NCI-H2196 (cell line): ENCODE measurements around the gene RBFOX1.

Experiments
- DNase-seq: peaks from one replicate; lab custom pipeline; 2025; ENCODE audit not compliant: unreplicated experiment; lab: John Stamatoyannopoulos, UW

Gene RBFOX1

DNA sequence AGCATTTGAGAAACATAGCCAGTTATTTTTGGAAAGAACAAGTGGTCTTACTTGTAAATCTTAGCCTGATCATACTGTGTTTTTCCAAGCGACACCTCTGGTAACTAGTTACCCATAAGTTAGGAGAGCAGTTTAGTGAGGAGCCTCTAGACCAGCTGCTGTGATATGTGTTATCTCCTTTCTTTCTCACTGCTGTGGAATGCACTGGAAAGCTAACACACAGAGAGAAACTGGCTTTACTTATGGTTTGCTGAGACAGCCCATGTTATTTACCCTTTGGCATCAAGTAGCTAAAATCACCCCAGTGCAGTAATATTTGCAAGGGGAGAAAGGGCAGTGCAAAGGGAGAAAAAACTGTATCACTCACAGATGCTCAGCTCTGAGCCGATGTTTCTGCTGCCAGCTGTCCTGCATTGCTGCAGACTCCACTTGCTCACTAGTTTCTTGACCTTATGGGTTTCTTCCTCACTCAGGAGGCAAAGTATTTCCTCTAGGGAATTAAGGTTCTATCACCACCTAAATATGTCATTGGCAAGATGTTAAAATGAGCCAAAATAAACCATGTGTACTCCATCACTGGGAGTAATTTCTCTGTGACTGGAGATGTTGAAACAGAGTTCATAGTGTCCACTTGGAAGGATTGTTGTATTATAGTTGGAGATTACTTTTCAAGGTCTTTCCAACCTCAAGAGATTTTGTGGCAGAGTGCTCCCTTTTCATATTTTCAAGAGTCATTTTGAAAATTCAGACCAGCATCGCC is 2.3 kb downstream of the RBFOX1 start:
- DNase-seq: no peak

DNA sequence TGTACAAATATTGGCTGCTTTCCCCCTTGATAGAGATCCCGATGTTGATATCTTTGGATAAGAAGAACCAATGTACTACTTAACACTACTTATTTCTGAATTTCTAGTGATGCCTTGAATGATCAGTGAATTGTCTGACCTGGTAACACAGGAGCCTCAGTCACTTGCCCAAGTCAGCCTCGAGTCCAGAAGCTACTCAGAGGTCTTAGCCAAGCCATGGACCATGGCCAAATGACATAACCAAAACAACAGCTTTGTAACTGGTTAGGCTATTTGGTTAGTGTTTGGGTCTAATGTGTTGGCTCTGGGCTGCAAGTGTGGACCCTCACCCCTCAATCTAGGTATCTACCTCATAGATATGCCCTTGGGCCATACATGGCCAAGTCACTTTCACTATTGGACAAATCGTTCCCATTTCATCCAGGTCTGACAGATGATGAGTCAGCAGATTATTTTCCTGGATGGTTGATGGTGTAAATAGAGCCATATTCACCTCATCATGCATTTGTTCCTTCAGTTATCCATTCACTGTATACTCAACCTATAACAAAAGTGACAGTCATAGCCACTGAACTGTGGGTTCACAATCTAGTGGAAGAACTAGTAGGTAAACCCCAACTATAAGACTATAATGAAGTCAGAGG is 3.5 kb downstream of the RBFOX1 start:
- no peak for DNase-seq

DNA sequence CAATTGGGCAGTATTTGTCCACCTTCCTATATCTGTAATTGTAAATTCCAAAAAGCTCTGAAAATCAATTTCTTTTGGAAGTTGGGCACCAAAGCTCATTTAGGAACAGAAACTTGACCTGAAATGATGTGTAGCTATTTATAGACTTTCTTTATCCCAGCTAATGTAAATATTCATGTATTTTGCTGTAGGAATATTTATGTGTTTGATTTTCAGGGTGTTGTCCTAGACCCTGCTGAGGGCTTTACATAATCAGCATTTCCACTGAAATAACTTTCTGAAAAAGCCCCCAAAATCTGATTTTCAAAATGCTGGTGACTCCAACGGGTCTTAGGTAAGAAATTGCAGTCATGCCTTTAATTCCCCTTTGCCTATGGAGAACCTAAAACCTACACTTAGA is 4.1 kb downstream of the RBFOX1 start:
- DNase-seq: no peak

DNA sequence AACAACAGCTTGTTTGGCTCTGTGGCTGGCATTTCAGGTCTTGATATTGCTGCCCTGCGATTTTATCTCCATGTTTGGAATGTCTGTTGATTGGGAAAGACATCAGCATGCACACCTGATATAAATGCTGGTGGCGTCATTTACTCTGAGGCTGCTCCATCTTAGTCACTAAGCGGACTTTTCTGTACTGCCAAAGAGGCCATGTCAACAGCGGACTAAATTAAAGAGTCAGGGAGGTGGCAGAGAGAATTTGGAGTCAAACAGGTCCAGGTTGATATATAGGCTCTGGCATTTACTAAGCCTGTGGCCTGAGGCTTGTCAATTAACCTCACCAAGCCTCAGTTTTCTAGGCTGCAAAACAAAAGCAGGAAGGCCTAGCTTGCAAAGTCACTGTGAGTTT is 6.2 kb downstream of the RBFOX1 start:
- DNase-seq: no peak

DNA sequence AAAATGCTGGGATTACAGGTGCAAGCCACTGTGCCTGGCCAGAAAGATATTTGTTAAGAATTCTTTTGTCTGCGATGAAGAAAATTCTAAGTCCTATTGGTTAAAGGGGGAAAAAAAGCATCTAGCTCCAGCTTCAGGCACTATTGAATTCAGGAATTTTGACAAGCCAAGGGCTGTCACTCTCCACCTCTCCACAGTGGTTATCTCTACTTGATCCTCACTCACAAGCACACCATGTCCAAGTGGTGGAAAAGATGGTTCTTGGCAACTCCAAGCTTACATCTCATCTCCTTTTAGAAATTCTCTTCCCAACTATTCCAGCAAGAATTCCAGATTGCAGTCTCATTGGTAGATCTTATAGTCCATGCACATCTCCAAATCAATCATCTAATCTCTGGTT is 7.1 kb downstream of the RBFOX1 start:
- no peak for DNase-seq

DNA sequence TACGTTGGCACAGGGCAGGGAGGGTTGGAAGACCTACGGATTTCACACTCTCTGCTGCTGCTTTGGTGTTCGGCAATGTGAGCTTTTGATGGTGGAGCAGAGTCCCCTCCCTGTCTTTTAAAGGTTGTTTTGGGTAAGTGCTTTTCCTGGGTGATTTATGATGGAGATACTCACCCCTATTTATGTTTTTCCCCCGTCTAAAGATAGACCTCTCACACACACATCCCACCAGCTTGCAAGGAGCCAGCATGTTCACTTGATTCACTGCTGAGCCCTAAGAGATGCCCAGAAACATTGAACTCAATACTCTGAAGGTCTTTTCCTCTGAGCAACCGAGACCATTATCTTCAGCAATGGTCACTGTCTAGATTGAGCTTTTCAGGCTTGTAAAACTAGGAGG is 8.3 kb downstream of the RBFOX1 start:
- DNase-seq: no peak

DNA sequence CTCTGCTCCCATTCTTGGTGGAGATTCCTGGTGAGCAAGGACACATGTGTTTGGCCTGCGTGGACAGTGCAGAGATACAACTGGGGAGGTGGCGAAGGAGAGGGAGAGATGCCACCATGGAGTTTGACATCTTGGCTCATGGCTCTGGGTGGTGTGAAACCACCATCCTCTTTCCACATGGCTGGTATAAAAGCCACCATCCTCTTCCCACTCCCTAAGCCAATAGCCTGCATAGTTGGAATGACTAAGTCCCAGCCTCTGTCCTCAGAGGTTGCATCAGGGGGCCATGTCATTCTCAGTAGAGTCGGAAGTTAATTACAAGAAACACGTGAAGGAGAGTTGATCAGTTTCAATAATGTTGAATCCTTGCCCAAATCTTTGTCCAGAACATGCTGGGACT is 10.0 kb downstream of the RBFOX1 start:
- no peak for DNase-seq

DNA sequence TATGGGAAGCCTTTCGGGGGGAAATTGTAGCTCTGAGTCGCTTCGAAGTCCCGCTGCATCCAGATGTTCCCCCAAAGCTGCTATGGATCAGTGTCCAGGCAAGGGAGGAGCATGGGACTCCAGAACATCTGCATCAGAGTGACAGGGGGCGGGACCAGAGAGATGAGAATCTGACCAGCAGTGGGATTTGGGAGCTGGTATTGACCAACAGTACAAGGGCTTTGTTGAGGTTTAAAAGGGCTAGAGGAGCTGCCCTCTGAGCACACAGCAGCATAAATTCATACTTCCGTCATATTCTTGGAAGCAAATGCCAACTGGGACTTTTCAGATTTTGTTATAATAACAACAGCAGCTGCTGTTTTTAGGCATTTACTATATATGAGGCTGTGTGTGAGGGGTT is 10.6 kb downstream of the RBFOX1 start:
- no peak for DNase-seq

DNA sequence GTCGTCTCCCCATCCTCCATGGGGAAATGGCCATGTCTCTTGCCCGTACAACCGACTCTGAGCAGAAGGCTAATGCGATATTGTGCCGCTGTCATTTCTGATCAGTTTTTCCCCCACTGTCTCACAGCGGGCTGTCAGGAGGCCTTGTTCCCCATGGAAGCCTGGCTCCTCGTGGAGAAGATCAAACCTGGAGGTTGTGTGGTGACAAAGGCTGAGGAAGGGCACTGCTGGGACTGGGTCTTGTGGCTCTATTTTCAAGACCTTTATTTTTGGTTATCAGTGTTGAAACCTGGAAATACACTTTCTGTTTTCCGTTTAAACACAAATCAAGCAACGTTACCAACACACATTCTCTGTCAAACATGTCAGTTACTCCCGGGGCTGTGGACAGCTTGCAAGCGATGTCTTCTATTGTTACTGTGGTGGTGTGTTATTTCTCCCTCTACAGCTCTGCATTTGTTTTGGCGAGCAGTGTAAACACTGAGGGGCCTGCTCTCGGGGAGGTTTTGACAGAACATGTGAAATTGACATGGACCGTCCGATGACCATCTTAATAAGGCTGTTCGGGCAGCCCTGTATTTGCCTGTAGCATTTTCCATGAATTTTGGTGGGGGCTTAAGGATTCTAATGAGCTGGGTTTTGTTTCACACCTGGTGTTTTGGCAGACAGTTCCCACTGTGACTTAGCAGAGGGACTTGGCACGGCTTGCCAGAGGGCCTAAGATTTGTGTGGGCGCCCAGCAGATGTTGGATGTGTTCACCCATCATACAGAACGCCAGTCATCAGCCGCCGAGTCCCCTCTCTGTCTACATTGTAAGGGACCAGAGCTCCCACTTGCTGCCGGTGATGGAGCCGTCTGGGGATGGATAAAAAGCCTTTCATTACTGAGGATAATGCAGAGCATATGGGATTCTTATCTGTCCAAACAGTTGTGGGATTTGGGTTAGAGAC is 12.5 kb downstream of the RBFOX1 start:
- DNase-seq: no peak

DNA sequence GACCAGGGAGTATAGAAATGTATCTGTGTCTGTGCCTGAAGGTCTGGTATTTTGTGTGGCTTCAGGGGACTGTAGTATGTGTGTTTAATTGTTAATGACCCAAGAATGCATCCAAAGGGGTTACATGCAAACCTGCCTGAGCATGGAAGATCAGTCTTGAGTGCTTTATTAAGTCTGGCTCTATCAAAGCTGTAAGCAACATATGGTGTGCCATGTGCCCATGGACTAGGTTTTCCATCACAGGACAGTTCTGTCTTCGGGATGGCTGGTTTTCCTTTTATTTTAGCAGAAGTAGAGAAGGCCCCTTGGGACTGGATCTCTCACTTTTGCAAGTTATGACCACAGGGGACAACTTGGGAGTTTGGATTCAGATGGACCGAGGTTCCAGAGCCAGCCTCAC is 18.2 kb downstream of the RBFOX1 start:
- no peak for DNase-seq

DNA sequence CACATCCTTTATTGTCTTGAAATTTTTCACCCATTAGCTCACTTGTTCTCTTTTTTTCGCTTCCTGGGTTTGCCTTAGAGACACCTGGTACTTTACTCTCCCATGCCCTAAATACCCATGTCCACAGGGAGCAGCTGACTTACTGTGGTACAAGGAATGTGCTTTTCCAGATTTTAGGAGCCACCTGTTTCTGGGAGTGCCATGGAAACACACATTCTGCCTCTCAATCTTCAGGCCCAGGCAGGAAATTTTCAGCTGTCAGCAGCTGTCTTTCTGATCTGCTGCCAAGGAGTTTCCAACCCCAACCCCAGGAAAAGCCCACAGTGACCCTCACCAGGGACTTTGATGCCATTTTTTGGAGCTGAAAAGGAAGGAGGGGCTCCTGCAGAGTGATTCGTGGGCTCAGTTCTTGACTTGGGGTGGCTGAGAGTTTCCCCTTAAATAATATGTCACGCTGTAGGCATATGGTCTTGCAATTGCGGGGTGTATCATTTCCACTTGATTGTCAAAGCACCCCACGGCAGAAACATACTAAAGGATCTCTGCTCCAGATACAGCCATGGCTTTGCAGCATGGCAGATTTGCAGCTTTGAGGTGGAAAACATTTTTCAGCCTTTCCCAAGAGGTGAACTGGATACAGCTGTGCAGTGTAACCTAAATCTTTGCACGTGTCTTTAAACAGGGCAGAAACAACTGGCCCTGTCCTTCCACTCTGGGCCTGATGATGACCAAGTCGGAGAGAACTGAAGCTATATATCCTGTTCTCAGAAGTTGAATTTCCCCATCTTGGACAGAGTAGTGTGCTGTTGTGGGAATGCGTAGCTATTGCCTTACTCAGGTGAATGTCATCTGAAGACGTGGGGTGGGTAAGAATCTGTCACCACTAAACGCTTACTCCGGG is 19.2 kb downstream of the RBFOX1 start:
- no peak for DNase-seq

DNA sequence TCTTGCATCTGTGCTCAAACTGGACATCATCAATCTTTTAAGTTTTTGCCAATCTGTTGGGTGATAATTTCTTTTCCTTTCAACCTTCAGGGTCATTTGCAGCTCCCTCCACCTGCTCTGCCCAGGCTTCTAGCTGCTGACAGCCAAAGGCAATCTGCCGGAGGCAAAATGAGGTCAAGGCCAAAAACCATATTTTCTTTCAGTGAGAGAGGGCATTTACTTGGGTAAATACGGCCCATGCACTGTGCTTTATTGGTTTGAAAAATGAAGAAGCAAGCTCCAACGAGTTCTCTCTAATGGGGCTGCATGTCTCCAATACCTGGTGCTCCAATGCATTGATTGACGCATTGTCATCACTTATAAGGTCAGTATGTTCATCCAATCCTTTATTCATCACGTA is 23.1 kb downstream of the RBFOX1 start:
- DNase-seq: no peak

DNA sequence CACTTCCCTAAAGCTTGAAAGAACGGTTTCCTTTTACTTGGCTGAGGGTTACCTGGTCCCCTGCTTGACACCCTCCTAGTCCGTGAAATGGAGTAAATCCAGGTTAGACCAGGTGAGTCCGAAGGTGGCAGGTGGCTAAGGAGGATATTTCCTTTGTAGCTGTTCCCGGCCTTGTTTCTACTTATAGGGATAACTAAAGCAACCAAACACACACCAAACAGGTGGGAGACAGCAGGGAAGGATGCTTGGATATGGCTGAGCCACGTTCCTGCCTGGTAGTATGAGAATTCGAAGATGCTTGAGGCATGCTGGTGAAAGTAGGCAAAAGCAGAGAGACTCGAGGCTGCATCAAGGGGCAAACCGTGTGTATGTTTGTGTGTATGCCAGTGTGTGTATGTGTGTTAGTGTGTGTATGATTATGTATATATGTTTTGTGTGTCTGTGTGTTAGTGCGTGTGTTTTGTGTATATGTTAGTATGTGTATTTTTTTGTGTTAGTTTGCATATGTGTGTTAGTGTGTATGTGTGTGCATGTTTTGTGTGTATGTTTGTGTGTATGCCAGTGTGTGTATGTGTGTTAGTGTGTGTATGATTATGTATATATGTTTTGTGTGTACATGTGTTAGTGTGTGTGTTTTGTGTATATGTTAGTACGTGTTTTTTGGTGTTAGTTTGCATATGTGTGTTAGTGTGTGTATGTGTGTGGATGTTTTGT is 28.9 kb downstream of the RBFOX1 start:
- DNase-seq: no peak

DNA sequence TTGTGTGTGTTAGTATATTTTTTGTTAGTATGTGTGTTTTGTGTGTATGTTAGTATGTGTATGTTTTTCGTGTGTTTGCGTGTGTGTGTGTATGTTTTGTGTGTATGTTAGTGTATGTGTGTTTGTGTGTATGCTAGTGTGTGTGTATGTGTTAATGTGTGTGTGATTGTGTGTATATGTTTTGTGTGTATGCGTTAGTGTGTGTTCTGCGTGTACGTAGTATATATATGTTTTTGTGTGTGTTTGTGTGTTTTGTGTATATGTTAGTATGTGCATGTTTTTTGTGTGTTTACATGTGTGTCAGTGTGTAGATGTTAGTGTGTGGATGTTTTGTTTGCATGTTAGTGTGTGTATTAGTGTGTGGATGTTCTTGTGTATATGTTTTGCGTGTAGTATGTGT is 29.6 kb downstream of the RBFOX1 start:
- no peak for DNase-seq

DNA sequence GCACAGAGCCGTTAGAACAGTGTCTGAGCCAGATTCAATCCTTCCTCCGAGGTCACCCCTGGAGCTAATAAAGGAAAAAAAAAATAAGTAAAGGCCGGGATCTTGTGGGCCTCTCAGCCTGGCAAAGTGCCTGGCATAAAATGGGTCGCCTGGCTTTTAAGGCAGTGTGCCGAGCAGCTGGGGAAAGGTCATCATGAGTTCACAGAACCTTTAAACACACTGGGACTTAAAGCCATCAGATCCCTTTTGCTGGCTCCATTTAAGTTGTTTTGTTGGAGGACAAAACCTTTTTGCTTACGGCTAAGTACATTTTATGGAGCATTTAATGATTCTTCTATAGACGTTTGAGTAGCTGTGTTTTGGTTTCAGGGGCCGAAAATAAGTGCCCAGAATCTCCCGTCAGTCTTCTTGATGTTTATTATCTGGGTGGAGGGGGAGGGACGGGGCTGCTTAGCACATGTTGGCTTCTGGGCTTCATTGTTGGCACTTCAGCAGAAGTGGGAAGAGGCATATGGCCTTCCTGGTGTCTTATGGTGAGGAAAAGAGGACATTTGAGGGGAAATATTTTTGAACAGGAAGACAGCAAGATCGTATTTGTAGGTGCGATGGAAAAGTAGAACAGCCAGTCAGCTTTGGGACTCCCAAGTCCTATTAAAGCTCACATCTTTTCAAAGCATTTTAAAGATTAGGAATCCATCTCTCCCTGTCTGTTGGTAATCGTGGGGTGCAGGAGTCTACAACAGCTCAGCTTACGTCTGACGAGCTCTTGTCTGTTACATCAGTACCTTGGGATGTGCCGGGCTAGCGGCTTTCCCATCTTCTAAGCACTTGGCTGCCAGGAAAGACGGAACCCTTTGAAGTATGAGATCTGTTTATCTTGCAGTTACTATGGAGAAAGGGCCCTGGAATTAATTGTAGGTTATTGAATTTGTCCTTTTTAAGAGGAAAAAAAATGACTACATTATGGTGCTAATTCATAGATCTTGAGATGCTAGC is 31.1 kb downstream of the RBFOX1 start:
- DNase-seq: no peak

DNA sequence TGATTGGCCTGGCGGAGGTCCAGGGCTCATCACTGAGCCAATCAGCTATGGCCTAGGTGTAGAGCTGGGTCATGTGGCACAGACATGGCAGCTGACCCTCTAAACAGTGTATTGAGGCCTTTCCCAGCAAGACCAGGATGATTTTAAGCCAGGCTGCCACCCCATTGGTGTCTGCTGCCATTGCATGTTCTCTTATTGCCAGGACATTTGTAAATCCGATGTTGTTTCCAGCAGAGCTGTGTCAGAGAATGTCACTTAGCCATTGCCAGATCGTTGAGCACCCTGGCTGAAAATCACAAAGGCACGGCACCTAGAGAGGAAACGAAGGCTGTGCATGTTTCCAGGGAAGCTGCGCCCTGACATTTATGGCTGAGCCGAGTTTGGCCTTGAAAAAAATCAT is 33.4 kb downstream of the RBFOX1 start:
- DNase-seq: no peak

DNA sequence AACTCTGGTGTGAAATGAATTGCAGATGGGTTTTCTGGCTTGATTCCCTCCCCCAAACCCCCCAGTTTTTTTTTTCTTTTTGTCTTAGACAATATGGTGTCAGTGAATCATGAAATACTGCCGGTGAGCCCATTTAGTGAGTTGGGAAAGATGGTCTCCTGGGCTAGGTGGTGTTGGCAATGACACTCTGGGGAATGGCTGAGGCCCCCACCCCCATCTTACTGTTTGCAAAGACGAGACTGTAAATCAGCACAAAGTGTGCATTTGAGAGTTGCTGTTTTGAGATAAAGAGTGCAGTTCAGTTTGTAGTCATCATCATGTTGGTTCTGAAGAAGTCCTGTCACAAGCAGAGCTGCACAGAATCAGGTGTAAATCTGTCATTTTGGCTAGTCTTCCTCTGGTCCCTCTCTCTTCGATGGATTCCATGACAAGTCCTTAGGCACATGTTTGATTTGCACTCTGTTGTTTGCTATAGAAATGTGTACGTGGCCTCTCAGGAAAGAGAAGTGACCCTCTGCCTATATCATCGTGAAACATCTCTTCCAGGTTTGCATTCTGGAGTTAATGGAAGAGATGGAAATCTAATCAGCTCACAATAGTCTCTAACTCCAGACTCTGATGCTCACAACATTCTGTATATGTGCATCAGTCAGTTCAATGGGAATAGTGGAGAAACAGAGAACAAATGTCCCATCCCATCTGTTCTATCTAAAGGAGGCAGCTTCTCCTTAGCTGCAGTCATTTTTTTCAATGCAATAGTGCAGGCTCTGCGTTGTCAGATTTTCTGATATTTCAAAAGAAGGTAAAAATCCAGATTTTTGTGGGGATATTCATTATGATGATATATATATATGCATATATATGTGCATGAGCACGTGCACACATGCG is 34.6 kb downstream of the RBFOX1 start:
- DNase-seq: no peak

DNA sequence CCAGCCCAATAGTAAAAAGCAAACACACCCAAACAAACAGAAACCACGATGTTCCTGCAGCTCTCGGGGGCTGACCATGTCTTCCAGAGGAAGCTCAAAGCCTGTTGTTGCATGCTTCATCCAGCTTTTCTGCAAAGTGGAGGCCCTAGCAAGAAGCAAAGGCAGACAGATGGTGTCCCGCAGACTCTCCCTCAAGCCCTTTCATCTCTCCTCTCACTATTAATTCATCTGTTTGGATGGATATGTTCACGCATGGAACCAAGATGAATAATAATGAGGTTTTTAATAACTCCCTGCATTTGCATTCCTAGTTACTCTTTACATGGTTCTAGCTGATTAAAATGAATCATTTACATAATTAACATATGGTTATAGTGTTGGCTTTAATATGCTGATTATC is 36.6 kb downstream of the RBFOX1 start:
- no peak for DNase-seq
